Motor neuron (in vitro differentiated cells): ENCODE measurements around the gene VPS25. TPM values are rescaled to one million over a fixed set of nuclear protein-coding genes. Genes with fewer than 3 reads are reported as not detected.
"Not testable (repeated sequence)": the region's sequence is repeated elsewhere in the genome, so short reads cannot be mapped to it uniquely, and the experiment has no call there.

Source experiments
- ATAC-seq, 8 experiments: fragments of 200-7000 bp; cut with Tn5 transposase; replicated peaks in 6 of 8; 2 replicates each; pipeline ENCODE4 v1.8.0; 2021; ENCODE audit warnings: mild to moderate bottlenecking in 8 of 8, moderate library complexity in 8 of 8
- H3K27ac ChIP-seq, 2 donors: fragments of 250-450 bp; sonication (Bioruptor Pico); 2 replicates each; pipeline ENCODE4 v1.9.0; 2021; ENCODE audit warnings: antibody characterized with exemption in 2 of 2, mild to moderate bottlenecking in 2 of 2, moderate library complexity in 1 of 2
- H3K4me1 ChIP-seq, 2 donors: fragments of 250-450 bp; sonication (Bioruptor Pico); replicated peaks in 1 of 2; 2 replicates each; pipeline ENCODE4 v1.6.1; 2021; ENCODE audit warnings: antibody characterized with exemption in 2 of 2, mild to moderate bottlenecking in 2 of 2, moderate library complexity in 1 of 2
- H3K4me3 ChIP-seq, 5 donors: fragments of 250-450 bp; sonication (Bioruptor Pico); 2 replicates each; pipeline ENCODE4 v1.9.0; 2021; ENCODE audit warnings: antibody characterized with exemption in 5 of 5, mild to moderate bottlenecking in 5 of 5, moderate library complexity in 4 of 5
- WGBS, 10 experiments: fragments of 450-650 bp; shearing (Covaris generic); methylation state at CpG; one replicate each; pipeline ENCODE4 v1.0.0; 2022; 5-methylcytosine and 5-hydroxymethylcytosine counted together
- in situ Hi-C, 9 experiments: fragments of 400-800 bp; cut with MboI; loops; one replicate each; pipeline ENCODE4 v1.15.0; 2021; ENCODE audit warnings: low sequenced_read_pairs in 9 of 9, low pct_unique_long_range_greater_than_20kb in 2 of 9; ENCODE audit not compliant: unreplicated experiment in 9 of 9
- total RNA-seq, 8 experiments: library from RNA; unstranded; fragments of 300-600 nt; gene quantifications; 2 replicates each; pipeline versions ENCODE4 v1.2.3 to v1.2.4, GENCODE V29; 2022

The VPS25 gene
- 100 to 1,000 TPM in 1 of 8 experiments, 10 to 100 TPM in 7; 57.1 to 110 (median 88.0) TPM for total RNA-seq

DNA sequence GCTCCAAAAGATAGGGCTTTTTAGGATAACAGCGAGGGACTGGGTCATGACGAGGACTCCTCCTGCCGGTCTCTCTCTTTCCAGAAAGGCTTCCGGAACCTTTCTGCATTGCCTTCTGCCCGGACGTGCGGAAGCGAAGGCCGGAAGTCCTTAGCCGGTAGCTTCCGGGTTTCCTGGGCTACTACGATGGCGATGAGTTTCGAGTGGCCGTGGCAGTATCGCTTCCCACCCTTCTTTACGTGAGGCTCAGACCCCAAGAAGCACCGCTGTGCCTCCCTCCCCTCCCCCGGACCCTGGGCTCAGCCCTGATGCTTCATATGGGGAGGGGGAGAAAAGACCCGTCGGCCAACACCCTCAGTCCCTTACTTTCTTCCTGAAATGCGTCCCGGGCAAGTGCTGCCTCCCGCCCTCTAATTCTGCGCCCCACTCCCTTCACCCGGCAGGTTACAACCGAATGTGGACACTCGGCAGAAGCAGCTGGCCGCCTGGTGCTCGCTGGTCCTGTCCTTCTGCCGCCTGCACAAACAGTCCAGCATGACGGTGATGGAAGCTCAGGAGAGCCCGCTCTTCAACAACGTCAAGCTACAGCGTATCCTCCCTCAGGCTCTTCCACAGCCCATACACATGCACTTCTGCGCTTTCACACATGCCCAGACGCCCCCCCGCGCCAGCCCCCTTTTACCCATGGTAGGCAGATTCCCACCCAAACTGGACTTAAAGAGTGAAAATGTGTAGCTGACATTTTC is at the start of gene VPS25:
VPS25 (plus strand) TSS at position 160 of the 746 bp plus-strand sequence; CDS start at position 187, 27 bp downstream.
- 0 to 10% (median 0%) methylated on average over 1 to 7 of the region's 39 CpGs; no CpG with 5 or more reads in 3 of the 10 experiments for WGBS, 10 experiments
- peak; percentile 97 to 99 (median 98) for ATAC-seq
- H3K27ac ChIP-seq = peak within 1 kb of the TSS; percentile 87 to 89
- in situ Hi-C loops = no loop called here
- peak within 1 kb of the TSS; percentile 72 to 100 (median 95) for H3K4me3 ChIP-seq
- H3K4me1 ChIP-seq = peaks cover 4 to 10% of the 10 kb centered on the region in 2 donors

GRCh38 chr17:42723636-42724035 is 49.6 kb upstream of the VPS25 start:
- in situ Hi-C loops = no loop called here
- no peak overlapping the region for H3K4me3 ChIP-seq
- no peak overlapping the region for H3K27ac ChIP-seq
- H3K4me1 ChIP-seq = no peaks in the 10 kb centered on the region
- no peak for ATAC-seq
- WGBS, 10 experiments = 71 to 100% (median 88%) methylated on average over 1 to 3 of the region's 3 CpGs; no CpG with 5 or more reads in 2 of the 10 experiments

- in situ Hi-C loops = no loop called here
- WGBS, 10 experiments = 90 to 100% (median 100%) methylated on average over 1 to 6 of the region's 6 CpGs
- ATAC-seq = no peak
- Histone ChIP-seq H3K4me3 (no peak overlapping the region), H3K27ac (no peak overlapping the region), H3K4me1 (no peaks in the 10 kb centered on the region)
These were observed 48.1 kb upstream of the VPS25 start for GRCh38 chr17:42725143-42725542.

- Histone ChIP-seq H3K4me1 (peaks cover 6% of the 10 kb centered on the region in 2 donors), H3K4me3 (no peak overlapping the region), H3K27ac (no peak overlapping the region)
- ATAC-seq = no peak
- in situ Hi-C loops = no loop called here
- 33 to 100% (median 73%) methylated on average over 1 of the region's 1 CpG for WGBS, 10 experiments
These were observed 32.5 kb upstream of the VPS25 start for GRCh38 chr17:42740699-42741098.

DNA sequence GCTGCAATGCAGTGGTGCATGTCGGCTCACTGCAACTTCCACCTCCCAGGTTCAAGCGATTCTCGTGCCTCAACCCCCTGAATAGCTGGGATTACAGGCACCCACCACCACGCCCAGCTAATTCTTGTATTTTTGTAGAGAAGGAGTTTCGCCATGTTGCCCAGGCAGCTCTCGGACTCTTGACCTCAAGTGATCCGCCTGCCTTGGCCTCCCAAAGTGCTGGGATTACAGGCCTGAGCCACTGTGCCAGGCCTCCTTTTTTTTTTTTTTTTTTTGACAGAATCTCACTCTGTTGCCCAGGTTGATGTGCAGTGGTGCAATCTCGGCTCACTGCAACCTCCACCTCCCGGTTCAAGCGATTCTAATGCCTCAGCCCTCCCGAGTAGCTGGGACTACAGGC is 30.3 kb upstream of the VPS25 start:
- H3K27ac ChIP-seq, H3K4me1 ChIP-seq, in situ Hi-C loops, H3K4me3 ChIP-seq, ATAC-seq: not testable (repeated sequence)
- 86 to 100% (median 93%) methylated on average over 2 to 6 of the region's 11 CpGs; no CpG with 5 or more reads in 1 of the 10 experiments for WGBS, 10 experiments

GRCh38 chr17:42743595-42744282 is 29.5 kb upstream of the VPS25 start:
- Histone ChIP-seq H3K4me1 (peaks cover 6 to 13% of the 10 kb centered on the region in 2 donors), H3K4me3 (peak overlapping the region; percentile 55 to 87 (median 66)), H3K27ac (no peak overlapping the region)
- in situ Hi-C loops = no loop called here
- ATAC-seq = peak in 2 of 8 experiments; percentile 5 to 7
- WGBS, 10 experiments = 35 to 100% (median 61%) methylated on average over 2 to 9 of the region's 10 CpGs

GRCh38 chr17:42744283-42744805 is 28.9 kb upstream of the VPS25 start:
- peak; percentile 73 to 87 (median 78) for ATAC-seq
- Histone ChIP-seq H3K4me3 (peak overlapping the region; percentile 55 to 87 (median 66)), H3K27ac (peak overlapping the region; percentile 56 to 81), H3K4me1 (peaks cover 6 to 19% of the 10 kb centered on the region in 2 donors)
- 0 to 10% (median 0%) methylated on average over 1 to 5 of the region's 32 CpGs; no CpG with 5 or more reads in 3 of the 10 experiments for WGBS, 10 experiments
- in situ Hi-C loops = no loop called here

GRCh38 chr17:42744806-42745617 is 28.2 kb upstream of the VPS25 start, which contains the start of gene EZH1:
EZH1 (minus strand) TSS chr17:42745040; CDS start chr17:42728941, 16,099 bp downstream.
- ATAC-seq = peak; percentile 91 to 95 (median 94)
- Histone ChIP-seq H3K4me3 (peak within 1 kb of the TSS; percentile 55 to 87 (median 66)), H3K27ac (peak within 1 kb of the TSS; percentile 56 to 81), H3K4me1 (peaks cover 6 to 23% of the 10 kb centered on the region in 2 donors)
- in situ Hi-C loops = no loop called here
- WGBS, 10 experiments = 27 to 90% (median 42%) methylated on average over 1 to 5 of the region's 50 CpGs; no CpG with 5 or more reads in 4 of the 10 experiments

GRCh38 chr17:42748202-42748907 is 24.9 kb upstream of the VPS25 start:
- H3K4me1 ChIP-seq = peaks cover 6 to 23% of the 10 kb centered on the region in 2 donors
- in situ Hi-C loops = no loop called here
- ATAC-seq = no peak
- 17 to 60% (median 30%) methylated on average over 2 to 6 of the region's 7 CpGs; no CpG with 5 or more reads in 1 of the 10 experiments for WGBS, 10 experiments
- H3K4me3 ChIP-seq = no peak overlapping the region
- H3K27ac ChIP-seq = no peak overlapping the region

DNA sequence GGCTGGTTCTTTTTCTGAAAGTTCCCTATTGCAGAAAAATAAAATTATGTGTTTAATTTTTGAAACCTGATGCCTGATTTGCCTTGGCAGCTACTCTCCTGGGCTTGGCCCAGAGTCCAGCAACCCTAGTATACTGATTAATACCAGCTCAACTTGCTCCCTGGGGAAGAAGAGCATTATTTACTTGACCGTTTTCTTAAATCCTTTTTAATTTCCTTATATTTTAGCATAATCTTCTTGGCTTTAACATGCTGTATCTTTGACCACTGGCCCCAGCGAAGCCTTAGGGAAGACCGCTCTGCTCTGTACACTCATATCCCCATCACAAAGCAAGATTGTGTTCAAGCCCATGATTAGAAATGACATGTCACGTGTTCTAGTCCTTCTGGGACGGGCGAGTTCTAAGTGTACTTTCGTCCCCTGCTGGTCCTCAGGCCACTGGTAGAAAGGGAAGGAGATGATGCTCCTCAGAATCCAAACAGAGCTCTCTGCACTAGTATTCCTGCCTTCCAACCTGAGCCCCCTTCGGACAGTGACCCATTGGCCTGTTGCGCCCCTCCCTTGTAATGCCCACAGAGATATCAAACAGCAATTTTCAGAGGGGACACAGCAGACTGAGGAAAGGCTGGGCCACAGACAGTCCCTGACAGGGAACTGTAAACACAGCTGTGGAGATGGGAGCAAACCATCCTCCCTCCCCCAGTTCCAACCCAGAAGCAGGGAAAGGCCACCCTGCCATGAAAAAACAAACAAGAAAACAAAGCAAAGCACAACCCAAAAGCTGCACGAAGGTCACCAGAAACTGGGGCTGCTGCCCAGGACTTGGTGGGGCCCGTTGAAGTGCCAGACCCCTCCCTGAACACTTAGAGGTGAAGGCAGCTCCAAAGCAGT is 24.1 kb upstream of the VPS25 start:
- ATAC-seq = no peak
- 10 to 91% (median 81%) methylated on average over 2 to 9 of the region's 11 CpGs; no CpG with 5 or more reads in 1 of the 10 experiments for WGBS, 10 experiments
- H3K27ac ChIP-seq = no peak overlapping the region
- H3K4me3 ChIP-seq = no peak overlapping the region
- H3K4me1 ChIP-seq = peaks cover 0 to 17% of the 10 kb centered on the region in 2 donors
- in situ Hi-C loops = no loop called here

GRCh38 chr17:42750739-42751344 is 22.4 kb upstream of the VPS25 start:
- Histone ChIP-seq H3K27ac (no peak overlapping the region), H3K4me1 (peaks cover 0 to 17% of the 10 kb centered on the region in 2 donors), H3K4me3 (no peak overlapping the region)
- no peak for ATAC-seq
- in situ Hi-C loops = no loop called here
- WGBS, 10 experiments = 7 to 67% (median 37%) methylated on average over 1 to 3 of the region's 3 CpGs; no CpG with 5 or more reads in 4 of the 10 experiments
